Parathyroid adenoma (tissue), 2 donors: ENCODE results near the gene PRCP.
"Not testable (repeated sequence)": the region's sequence is repeated elsewhere in the genome, so short reads cannot be mapped to it uniquely, and the experiment has no call there.

ENCODE experiments used
- H2AFZ ChIP-seq: fragments of 300-600 bp; sonication (generic); one replicate; pipeline ENCODE4 v1.7.0; 2017; ENCODE audit warnings: antibody characterized with exemption, mild to moderate bottlenecking
- H3K27ac ChIP-seq: fragments of 300-600 bp; sonication (generic); one replicate; pipeline ENCODE4 v1.7.0; 2017
- H3K27me3 ChIP-seq: fragments of 300-600 bp; sonication (generic); one replicate; pipeline ENCODE4 v1.7.0; 2017; ENCODE audit warnings: low read length; ENCODE audit not compliant: control insufficient read depth, insufficient read depth
- H3K36me3 ChIP-seq: fragments of 300-600 bp; sonication (generic); one replicate; pipeline ENCODE4 v1.7.0; 2017; ENCODE audit warnings: low read length; ENCODE audit not compliant: control insufficient read depth, insufficient read depth
- H3K4me1 ChIP-seq: fragments of 300-600 bp; sonication (generic); one replicate; pipeline ENCODE4 v1.7.0; 2017; ENCODE audit warnings: control low read depth
- H3K4me2 ChIP-seq: fragments of 300-600 bp; sonication (generic); one replicate; pipeline ENCODE4 v1.7.0; 2017; ENCODE audit warnings: low read length
- H3K4me3 ChIP-seq: fragments of 300-600 bp; sonication (generic); one replicate; pipeline ENCODE4 v1.7.0; 2017; ENCODE audit warnings: low read depth, low read length
- H3K79me2 ChIP-seq: fragments of 300-600 bp; sonication (generic); one replicate; pipeline ENCODE4 v1.7.0; 2017; ENCODE audit warnings: control low read depth
- H3K9ac ChIP-seq: fragments of 300-600 bp; sonication (generic); one replicate; pipeline ENCODE4 v1.7.0; 2017; ENCODE audit warnings: mild to moderate bottlenecking
- H3K9me3 ChIP-seq: fragments of 300-600 bp; sonication (generic); one replicate; pipeline ENCODE4 v1.7.0; 2017; ENCODE audit warnings: low read length; ENCODE audit not compliant: control insufficient read depth
- TF ChIP-seq, protein P1 (sequence below): fragments of 300-600 bp; sonication (generic); IDR thresholded peaks from one replicate; pipeline ENCODE4 v1.7.0; 2017; ENCODE audit warnings: antibody characterized with exemption, mild to moderate bottlenecking
- donor health status: primary hyperparathyroidism.

Gene PRCP

GRCh38 chr11:82858133-82858532, 42.1 kb downstream of the PRCP start:
- Histone ChIP-seq H3K79me2 (peaks cover 3% of the 10 kb centered on the region), H3K9me3 (no peaks in the 10 kb centered on the region), H3K9ac (no peak overlapping the region), H3K4me3 (no peak overlapping the region), H3K36me3 (no peaks in the 10 kb centered on the region), H3K4me1 (no peaks in the 10 kb centered on the region), H2AFZ (no peak overlapping the region), H3K27me3 (no peaks in the 10 kb centered on the region), H3K4me2 (no peak overlapping the region), H3K27ac (no peak overlapping the region)
- TF ChIP-seq, protein P1, sequence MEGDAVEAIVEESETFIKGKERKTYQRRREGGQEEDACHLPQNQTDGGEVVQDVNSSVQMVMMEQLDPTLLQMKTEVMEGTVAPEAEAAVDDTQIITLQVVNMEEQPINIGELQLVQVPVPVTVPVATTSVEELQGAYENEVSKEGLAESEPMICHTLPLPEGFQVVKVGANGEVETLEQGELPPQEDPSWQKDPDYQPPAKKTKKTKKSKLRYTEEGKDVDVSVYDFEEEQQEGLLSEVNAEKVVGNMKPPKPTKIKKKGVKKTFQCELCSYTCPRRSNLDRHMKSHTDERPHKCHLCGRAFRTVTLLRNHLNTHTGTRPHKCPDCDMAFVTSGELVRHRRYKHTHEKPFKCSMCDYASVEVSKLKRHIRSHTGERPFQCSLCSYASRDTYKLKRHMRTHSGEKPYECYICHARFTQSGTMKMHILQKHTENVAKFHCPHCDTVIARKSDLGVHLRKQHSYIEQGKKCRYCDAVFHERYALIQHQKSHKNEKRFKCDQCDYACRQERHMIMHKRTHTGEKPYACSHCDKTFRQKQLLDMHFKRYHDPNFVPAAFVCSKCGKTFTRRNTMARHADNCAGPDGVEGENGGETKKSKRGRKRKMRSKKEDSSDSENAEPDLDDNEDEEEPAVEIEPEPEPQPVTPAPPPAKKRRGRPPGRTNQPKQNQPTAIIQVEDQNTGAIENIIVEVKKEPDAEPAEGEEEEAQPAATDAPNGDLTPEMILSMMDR, result no peak

DNA sequence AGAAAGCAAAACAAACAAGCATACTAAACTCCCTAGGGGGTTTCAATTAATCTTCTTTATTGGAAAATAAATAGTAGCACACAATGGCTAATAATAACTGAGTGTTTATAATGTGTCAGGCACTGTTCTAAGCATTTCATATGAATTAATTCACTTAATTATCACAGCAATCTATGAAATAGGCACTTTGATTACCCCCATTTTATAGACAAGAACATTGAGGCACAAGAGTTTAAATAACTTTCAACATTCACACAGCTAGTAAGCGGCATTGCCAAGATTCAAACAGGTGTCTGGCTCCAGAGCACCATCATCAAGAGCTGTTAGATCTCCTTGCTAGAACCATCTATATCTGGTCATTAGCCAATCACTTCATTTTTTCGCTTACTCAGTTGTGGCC, 43.1 kb downstream of the PRCP start:
- H3K79me2 ChIP-seq, result peaks cover 3% of the 10 kb centered on the region
- TF ChIP-seq, protein P1, result no peak
- no peak overlapping the region for H3K9ac ChIP-seq
- H3K36me3 ChIP-seq, result no peaks in the 10 kb centered on the region
- no peak overlapping the region for H3K4me2 ChIP-seq
- H3K4me1 ChIP-seq, result no peaks in the 10 kb centered on the region
- no peaks in the 10 kb centered on the region for H3K9me3 ChIP-seq
- H3K27me3 ChIP-seq, result no peaks in the 10 kb centered on the region
- no peak overlapping the region for H3K4me3 ChIP-seq
- H2AFZ ChIP-seq, result no peak overlapping the region
- no peak overlapping the region for H3K27ac ChIP-seq

GRCh38 chr11:82855616-82856015, 44.6 kb downstream of the PRCP start:
- H3K27me3 ChIP-seq, result no peaks in the 10 kb centered on the region
- H2AFZ ChIP-seq, result no peak overlapping the region
- H3K27ac ChIP-seq, result no peak overlapping the region
- no peaks in the 10 kb centered on the region for H3K36me3 ChIP-seq
- no peaks in the 10 kb centered on the region for H3K9me3 ChIP-seq
- no peak overlapping the region for H3K9ac ChIP-seq
- no peak overlapping the region for H3K4me3 ChIP-seq
- TF ChIP-seq, protein P1, result no peak
- H3K79me2 ChIP-seq, result peaks cover 3% of the 10 kb centered on the region
- H3K4me1 ChIP-seq, result no peaks in the 10 kb centered on the region
- H3K4me2 ChIP-seq, result no peak overlapping the region

DNA sequence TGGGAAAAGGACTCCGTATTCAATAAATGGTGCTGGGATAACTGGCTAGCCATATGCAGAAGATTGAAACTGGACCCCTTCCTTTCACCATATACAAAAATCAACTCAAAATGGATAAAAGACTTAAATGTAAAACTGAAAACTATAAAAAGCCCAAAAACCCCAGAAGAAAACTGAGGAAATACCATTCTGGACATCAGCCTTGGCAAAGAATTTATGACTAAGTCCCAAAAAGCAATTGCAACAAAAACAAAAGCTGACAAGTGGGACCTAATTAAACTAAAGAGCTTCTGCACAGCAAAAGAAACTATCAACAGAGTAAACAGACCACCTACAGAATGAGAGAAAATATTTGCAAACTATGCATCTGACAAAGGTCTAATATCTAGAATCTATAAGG, 45.3 kb downstream of the PRCP start:
- not testable (repeated sequence) for H3K4me3 ChIP-seq, H3K79me2 ChIP-seq, H3K9ac ChIP-seq, H3K9me3 ChIP-seq, H3K4me2 ChIP-seq, H3K4me1 ChIP-seq, H3K27ac ChIP-seq, H3K27me3 ChIP-seq, H2AFZ ChIP-seq, H3K36me3 ChIP-seq

DNA sequence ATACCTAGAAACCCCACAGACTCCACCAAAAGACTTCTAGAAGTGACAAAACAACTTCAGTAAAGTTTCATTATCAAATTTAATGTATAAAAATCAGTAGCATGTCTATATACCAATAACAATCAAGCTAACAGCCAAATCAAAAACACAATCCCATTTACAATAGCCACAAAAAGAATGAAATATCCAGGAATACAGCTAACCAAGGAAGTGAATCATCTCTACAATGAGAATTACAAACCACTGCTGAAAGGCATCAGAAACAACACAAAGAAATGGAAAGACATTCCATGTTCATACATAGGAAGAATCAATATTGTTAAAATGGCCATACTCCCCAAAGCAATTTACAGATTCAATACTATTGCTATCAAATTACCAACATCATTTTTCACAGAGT, 46.0 kb downstream of the PRCP start:
- Histone ChIP-seq H3K27ac (no peak overlapping the region), H3K9me3 (no peaks in the 10 kb centered on the region), H2AFZ (no peak overlapping the region), H3K36me3 (no peaks in the 10 kb centered on the region), H3K27me3 (no peaks in the 10 kb centered on the region), H3K79me2 (peaks cover 3% of the 10 kb centered on the region), H3K4me1 (no peaks in the 10 kb centered on the region), H3K4me2 (no peak overlapping the region), H3K9ac (no peak overlapping the region), H3K4me3 (no peak overlapping the region)
- TF ChIP-seq, protein P1, result no peak
